GM18498 (cell line): ENCODE measurements around the gene CD28.
A peak's percentile ranks its signal among the peaks of the same experiment; 100 is the strongest.

Source experiments
- ATAC-seq: cut with Tn5 transposase; IDR thresholded peaks from one replicate; pipeline ENCODE4 v1.9.1; 2021; ENCODE audit warnings: mild to moderate bottlenecking, moderate library complexity; ENCODE audit not compliant: unreplicated experiment

The CD28 gene

DNA sequence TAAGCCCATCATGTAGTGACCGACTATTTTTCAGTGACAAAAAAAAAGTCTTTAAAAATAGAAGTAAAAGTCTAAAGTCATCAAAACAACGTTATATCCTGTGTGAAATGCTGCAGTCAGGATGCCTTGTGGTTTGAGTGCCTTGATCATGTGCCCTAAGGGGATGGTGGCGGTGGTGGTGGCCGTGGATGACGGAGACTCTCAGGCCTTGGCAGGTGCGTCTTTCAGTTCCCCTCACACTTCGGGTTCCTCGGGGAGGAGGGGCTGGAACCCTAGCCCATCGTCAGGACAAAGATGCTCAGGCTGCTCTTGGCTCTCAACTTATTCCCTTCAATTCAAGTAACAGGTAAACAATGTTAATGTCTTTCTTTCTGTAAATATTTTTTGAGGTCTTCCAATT is at the start of gene CD28:
TSS of gene CD28 (plus strand) at position 237 of the 400 bp plus-strand sequence. CDS start at position 295, 58 bp downstream.
- ATAC-seq = peak; percentile 100

DNA sequence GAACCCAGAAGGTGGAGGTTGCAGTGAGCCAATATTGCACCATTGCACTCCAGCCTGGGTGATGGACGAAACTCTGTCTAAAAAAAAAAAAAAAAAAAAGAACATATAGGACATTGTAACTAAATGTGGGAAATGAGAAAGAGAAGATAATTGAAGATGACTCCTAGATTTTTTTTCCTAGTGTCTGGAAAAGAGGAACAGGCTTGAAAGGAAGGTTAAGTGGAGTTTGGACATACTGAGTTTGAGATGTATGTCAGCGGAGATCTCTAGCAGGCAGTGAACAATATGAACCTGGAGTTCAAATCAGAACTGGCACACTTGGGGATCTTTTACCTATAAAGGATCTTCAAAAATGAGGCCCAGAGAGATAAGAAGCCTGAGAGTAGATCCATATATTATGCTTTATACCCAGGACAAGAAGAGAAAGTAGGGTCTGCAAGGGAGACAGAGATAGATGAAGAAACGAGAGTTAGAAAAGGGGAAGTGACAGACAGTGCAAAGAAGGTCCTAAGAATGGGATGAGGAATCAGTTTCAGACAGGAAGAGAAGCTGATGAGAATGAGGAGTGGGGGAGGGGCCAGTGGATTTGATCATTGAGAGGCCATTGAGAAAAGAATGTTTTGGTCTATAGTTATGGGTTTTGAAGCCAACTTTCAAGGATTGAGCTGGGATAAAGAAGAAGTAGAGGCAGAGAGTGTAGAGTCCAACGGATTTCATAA is 46.9 kb upstream of the CD28 start:
- ATAC-seq = peak; percentile 65

GRCh38 chr2:203660465-203660864 is 46.0 kb upstream of the CD28 start:
- no peak for ATAC-seq

GRCh38 chr2:203661279-203661908 is 45.0 kb upstream of the CD28 start:
- ATAC-seq = no peak

DNA sequence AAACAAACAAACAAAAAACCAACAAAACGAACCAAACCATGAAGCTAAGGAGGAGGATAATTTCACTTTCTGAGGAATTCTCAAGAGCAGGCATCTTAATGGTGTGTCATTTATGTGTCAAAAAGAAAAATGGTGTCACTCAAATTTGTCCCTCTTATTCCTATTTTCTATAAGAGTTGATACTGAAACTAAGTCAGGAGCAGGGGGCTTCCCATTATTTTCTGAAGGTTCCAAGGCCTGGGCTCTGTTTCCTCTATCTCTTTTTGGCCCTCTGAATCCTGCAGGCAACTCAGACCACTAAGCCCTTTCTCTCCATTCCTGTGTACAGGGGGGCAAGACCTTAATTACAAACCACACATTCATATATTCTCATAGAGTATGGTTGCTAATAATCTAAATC is 44.0 kb upstream of the CD28 start:
- ATAC-seq = no peak

DNA sequence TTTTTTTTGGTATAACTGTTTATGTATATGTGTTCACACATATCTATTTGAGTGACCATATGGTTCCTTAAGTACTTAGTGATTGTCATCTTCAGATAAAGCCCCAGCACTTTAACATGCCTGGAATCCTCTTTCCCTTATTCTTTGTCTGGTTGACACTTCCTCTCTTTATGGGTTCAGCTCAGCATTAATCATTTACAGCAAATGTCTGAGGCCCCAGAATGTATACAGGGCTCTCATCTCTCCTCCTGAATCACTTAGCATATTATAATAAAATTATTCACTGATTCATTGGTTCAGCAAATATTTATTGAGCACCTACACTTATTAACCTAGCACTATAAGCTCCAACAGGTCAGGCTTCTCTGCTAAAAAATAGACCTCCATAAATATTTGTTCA is 43.5 kb upstream of the CD28 start:
- ATAC-seq = no peak

GRCh38 chr2:203664029-203664755 is 42.2 kb upstream of the CD28 start:
- no peak for ATAC-seq

- no peak for ATAC-seq
These were observed 38.6 kb upstream of the CD28 start for GRCh38 chr2:203667838-203668237.

DNA sequence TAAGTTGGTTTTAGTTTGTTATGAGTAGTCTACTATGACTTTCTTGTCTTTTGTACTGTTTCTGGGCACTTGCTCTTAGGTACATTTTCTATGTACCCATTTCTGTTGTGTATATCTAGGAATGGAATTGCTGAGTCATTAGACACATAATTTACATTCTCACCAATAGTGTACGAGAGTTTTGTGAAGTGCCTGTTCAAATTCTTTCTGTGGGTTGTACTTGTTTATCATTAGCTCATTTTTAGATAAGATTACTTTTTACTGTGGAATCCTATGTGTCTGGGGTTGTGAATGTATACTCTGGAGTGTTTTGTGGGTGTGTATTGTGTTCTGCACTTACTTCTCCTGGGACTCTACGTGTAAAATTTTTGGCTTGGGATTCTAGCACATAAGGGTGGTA is 36.6 kb upstream of the CD28 start:
- ATAC-seq = no peak

- no peak for ATAC-seq
These were observed 35.5 kb upstream of the CD28 start for GRCh38 chr2:203670939-203671338.

GRCh38 chr2:203671876-203672275 is 34.6 kb upstream of the CD28 start:
- ATAC-seq = no peak

- ATAC-seq = no peak
These were observed 33.6 kb upstream of the CD28 start for GRCh38 chr2:203672856-203673255.

DNA sequence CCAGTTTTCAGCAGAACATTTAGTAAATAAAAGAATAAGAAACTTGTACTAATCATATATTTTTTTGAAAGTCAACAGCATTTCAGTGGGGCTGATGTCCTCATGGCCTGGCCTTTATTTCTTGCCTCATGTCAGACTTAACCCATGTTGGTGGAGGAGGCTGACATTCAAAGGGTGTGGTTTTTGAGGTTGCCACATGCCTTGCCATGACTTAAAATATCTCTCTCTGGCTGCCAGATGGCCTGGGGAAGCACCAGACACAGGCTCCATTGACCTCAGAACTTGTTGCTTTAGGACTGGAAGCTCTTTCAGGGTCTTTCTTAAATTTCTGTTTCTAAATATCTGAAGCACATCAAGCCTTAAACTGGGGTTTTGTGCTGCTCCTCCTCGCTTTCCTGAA is 32.5 kb upstream of the CD28 start:
- ATAC-seq = peak; percentile 99

GRCh38 chr2:203675086-203675485 is 31.4 kb upstream of the CD28 start:
- ATAC-seq = no peak

- no peak for ATAC-seq
These were observed 27.5 kb upstream of the CD28 start for GRCh38 chr2:203678971-203679370.

- no peak for ATAC-seq
These were observed 27.0 kb upstream of the CD28 start for GRCh38 chr2:203679401-203679800.

DNA sequence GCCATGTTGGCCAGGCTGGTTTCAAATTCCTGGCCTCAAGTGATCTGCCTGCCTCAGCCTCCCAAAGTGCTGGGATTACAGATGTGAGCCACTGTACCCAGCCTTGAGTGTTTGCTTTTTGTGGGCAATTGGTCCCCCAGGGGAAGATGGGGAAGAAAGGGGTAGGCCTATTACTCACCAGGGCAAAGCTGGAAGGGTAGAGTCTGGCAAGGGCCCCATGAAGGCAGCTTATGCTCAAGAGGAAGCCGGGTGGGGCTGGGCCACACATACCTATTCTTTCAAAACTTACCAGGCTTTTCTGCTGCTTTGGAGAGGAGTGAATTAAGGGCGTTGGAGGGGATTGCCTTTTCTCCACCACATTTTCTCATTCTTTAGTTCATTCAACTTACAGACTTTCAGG is 24.5 kb upstream of the CD28 start:
- ATAC-seq = no peak

DNA sequence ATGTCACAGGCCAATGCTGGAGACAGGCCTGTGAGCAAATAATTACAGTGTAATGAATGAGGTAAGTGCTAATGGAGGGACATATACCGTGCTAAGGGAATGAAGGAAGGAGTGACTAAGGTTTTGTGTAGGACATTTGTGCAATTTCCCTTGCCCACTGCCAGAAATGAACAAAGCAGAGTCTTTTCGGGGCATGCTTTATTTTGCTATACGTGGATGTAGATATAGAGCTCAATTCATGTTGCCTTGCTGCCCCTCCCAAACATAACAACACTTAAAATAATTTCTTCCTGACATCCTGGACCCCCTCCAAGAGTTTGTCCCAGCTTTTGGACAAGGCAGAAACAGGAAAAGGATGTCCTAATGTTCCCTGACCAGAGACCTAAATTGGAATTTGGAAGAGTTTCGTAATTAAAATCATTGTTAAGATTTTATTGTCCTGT is 23.7 kb upstream of the CD28 start:
- no peak for ATAC-seq

- no peak for ATAC-seq
These were observed 23.0 kb upstream of the CD28 start for GRCh38 chr2:203683421-203683820.

DNA sequence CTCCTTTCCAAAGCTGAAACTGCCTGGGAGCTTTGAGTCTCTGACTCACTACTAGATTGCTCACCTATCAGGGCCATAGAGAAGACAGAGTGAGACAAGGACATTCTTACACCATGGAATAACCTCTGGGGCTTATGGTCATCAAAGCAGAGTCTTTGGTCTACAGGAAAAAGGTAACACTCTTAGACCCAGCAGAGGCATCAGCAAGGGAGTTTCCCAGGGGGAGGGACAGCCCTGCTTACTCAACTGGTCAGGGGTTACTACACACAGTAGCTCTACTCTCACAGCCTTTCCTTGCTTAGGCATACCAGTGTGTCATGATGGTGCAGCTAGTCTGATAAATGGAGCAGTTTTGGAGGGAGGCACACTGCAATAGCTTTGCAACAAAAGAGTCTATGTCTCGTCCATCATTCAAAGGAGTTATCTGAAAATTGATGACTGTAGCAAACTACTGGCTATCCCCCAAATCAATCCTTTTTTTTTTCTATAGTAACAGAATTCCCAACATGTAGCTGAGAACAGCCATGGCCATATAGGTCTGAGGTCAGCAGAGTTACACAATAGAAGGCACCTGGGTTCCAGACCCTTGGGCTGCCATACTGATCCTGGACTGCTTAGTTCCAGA is 22.4 kb upstream of the CD28 start:
- ATAC-seq = peak; percentile 75

DNA sequence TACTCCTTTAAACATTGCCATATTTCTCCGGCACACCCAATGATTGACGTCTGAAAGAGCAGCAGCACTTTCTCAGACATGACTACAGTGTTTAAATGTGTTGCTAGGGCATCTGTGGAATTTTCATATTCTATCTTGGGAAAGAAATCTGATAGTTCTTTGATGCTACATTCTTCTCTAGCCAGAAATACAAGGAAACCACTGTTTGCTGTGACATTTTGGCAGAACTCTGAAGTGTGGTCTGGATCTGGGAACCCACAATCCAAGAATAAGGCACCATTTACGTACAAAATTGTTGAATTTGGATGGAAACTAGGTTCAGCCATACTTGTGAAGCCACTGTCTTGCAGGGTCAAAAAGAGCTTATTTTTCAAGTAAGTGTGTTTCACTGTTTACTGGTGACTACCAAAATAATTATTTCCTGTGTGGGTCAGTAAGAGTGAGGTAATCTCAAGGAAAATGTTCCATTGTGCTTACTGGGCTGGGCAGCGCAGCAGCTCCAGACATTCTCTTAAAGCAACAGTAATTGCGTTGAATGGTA is 21.3 kb upstream of the CD28 start:
- ATAC-seq = no peak
